Measurements from ENCODE around the gene ZNF652.

- TF ChIP-seq, protein P1, sequence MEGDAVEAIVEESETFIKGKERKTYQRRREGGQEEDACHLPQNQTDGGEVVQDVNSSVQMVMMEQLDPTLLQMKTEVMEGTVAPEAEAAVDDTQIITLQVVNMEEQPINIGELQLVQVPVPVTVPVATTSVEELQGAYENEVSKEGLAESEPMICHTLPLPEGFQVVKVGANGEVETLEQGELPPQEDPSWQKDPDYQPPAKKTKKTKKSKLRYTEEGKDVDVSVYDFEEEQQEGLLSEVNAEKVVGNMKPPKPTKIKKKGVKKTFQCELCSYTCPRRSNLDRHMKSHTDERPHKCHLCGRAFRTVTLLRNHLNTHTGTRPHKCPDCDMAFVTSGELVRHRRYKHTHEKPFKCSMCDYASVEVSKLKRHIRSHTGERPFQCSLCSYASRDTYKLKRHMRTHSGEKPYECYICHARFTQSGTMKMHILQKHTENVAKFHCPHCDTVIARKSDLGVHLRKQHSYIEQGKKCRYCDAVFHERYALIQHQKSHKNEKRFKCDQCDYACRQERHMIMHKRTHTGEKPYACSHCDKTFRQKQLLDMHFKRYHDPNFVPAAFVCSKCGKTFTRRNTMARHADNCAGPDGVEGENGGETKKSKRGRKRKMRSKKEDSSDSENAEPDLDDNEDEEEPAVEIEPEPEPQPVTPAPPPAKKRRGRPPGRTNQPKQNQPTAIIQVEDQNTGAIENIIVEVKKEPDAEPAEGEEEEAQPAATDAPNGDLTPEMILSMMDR (IDR thresholded peaks at IDR 0.05; ENCODE audit: low read length): no peak
- no peak for TF ChIP-seq EZH2phosphoT487 (IDR thresholded peaks at IDR 0.05; ENCODE audit: low read length)
These were observed 103.7 kb downstream of the ZNF652 start for GRCh38 chr17:49258394-49258793.
